Pancreas (tissue), 10 donors: ENCODE data around the gene REEP6. TPM values are rescaled to one million over a fixed set of nuclear protein-coding genes. Genes with fewer than 3 reads are reported as not detected.
A peak's percentile ranks its signal among the peaks of the same experiment; 100 is the strongest.

Source experiments
- ATAC-seq, 4 donors: fragments of 200-7000 bp; cut with Tn5 transposase; one replicate each; pipeline versions ENCODE4 v1.8.0 to v1.9.1; 2020; ENCODE audit warnings: mild to moderate bottlenecking in 4 of 4, moderate library complexity in 4 of 4
- DNase-seq, 6 donors: peaks; one replicate each; pipeline ENCODE4 v3.0.0-alpha.2; 2020
- FAIRE-seq: peaks from 2 replicates; lab custom pipeline; 2012; peaks lifted over from hg19 to GRCh38; lab: Jason Lieb, UNC
- H3K27ac ChIP-seq, 4 donors: fragments of 200-600 bp; sonication (generic); 1 replicate in 3 of 4; 2 replicates in 1 of 4; pipeline versions ENCODE4 v1.5.0 to v1.8.0; 2020
- H3K27me3 ChIP-seq, 4 donors: fragments of 200-600 bp; one replicate each; pipeline ENCODE4 v1.8.0; 2021
- H3K36me3 ChIP-seq, 3 donors: fragments of 200-600 bp; sonication (generic) in 1 of 3; one replicate each; pipeline versions ENCODE4 v1.5.0 to v1.8.0; 2020 to 2021
- H3K4me1 ChIP-seq, 3 donors: fragments of 200-600 bp; one replicate each; pipeline ENCODE4 v1.8.0; 2021
- H3K4me3 ChIP-seq, 4 donors: fragments of 200-600 bp; sonication (generic) in 2 of 4; one replicate each; pipeline versions ENCODE4 v1.5.0 to v1.8.0; 2020 to 2021
- H3K9me3 ChIP-seq, 4 donors: fragments of 200-600 bp; one replicate each; pipeline ENCODE4 v1.8.0; 2021
- CTCF ChIP-seq, 4 donors: fragments of 200-600 bp; sonication (generic) in 3 of 4; IDR thresholded peaks; one replicate each; pipeline versions ENCODE4 v1.5.0 to v1.8.0; 2021; ENCODE audit warnings: antibody characterized with exemption in 4 of 4
- WGBS, 2 donors: extraction: QIAGEN DNeasy Blood & Tissue Kit; methylation state at CpG; one replicate each; pipeline ENCODE4 v1.1.7; 2013; 5-methylcytosine and 5-hydroxymethylcytosine counted together
- intact Hi-C, 3 donors: fragments of 100-400 bp; cut with DNase I; formaldehyde crosslinking; loops; one replicate each; pipeline versions ENCODE4 v1.11.1 to v1.14.2; 2022
- polyA plus RNA-seq, 2 donors: library from polyadenylated mRNA; stranded (reverse); fragments of 200-250 nt; gene quantifications; one replicate each; pipeline ENCODE4 v1.2.3, GENCODE V29; 2013
- total RNA-seq, 6 donors: library from RNA; stranded (reverse); fragmentation: NEBNext Ultra II Directional in 4 of 6; extraction: Animal tissue kit (Norgen Biotek cat#: 25700) in 4 of 6; gene quantifications; one replicate each; pipeline versions ENCODE4 v1.2.1 to v1.2.4, GENCODE V29; 2021 to 2023
- donor health status: healthy with polysubstance abuse.
- donor health status: DM: no; HTN: no; CAD: no; lungs with moderate emphysema.
- donor health status: DM: no; HTN: no; CAD: no.
- donor health status: control.
- donor health status: control.
- donor health status: Bipolar disorder and iron deficiency.
- donor health status: DM: yes; HTN: yes; CAD: no.
- donor health status: DM: no; HTN: no; CAD: no.
- donor health status: DM: no; HTN: no; CAD: no.
- donor health status: DM: yes; HTN: yes; CAD: no.

REEP6 gene
- total and polyA plus RNA-seq, 8 donors, result 12.6 to 24.1 (median 16.9) TPM

- peak overlapping the region in 1 of 4 donors; percentile 30 for H3K4me3 ChIP-seq
- no peak overlapping the region for H3K27ac ChIP-seq
- no peak for ATAC-seq
- no peaks in the 10 kb centered on the region for H3K36me3 ChIP-seq
- H3K27me3 ChIP-seq, result peaks cover 0 to 25% (median 5%) of the 10 kb centered on the region in 4 donors
- H3K9me3 ChIP-seq, result no peaks in the 10 kb centered on the region
- WGBS, 2 donors, result 4 to 5% methylated on average over 67 to 92 of the region's 92 CpGs
- no peak for FAIRE-seq
- intact Hi-C loops, result no loop called here
- DNase-seq, result peak in 3 of 6 donors; percentile 30 to 81 (median 57)
- no peak for TF ChIP-seq CTCF (IDR thresholded peaks at IDR 0.05)
- peaks cover 16 to 35% (median 35%) of the 10 kb centered on the region in 3 donors for H3K4me1 ChIP-seq
These were observed 23.3 kb upstream of the REEP6 start for GRCh38 chr19:1467490-1468273.

- Histone ChIP-seq H3K9me3 (no peaks in the 10 kb centered on the region), H3K27me3 (peaks cover 0 to 30% (median 5%) of the 10 kb centered on the region in 4 donors), H3K4me3 (peak overlapping the region in 1 of 4 donors; percentile 30), H3K36me3 (no peaks in the 10 kb centered on the region), H3K27ac (no peak overlapping the region), H3K4me1 (peaks cover 16 to 35% (median 35%) of the 10 kb centered on the region in 3 donors)
- ATAC-seq, result no peak
- peak in 2 of 6 donors; percentile 57 to 77 for DNase-seq
- intact Hi-C loops, result no loop called here
- WGBS, 2 donors, result 7 to 8% methylated on average over 42 to 49 of the region's 49 CpGs
- TF ChIP-seq CTCF (IDR thresholded peaks at IDR 0.05), result no peak
- no peak for FAIRE-seq
These were observed 22.6 kb upstream of the REEP6 start for GRCh38 chr19:1468274-1468820.

- intact Hi-C loops, result no loop called here
- DNase-seq (peak in 3 of 6 donors; percentile 53 to 88 (median 78)), ATAC-seq (peak in 2 of 4 donors; percentile 4 to 18), FAIRE-seq (no peak)
- Histone ChIP-seq H3K27me3 (peaks cover 0 to 30% (median 5%) of the 10 kb centered on the region in 4 donors), H3K4me3 (peak overlapping the region in 2 of 4 donors; percentile 16 to 30), H3K36me3 (no peaks in the 10 kb centered on the region), H3K27ac (no peak overlapping the region), H3K4me1 (peaks cover 16 to 35% (median 35%) of the 10 kb centered on the region in 3 donors), H3K9me3 (no peaks in the 10 kb centered on the region)
- 0 to 2% methylated on average over 17 to 47 of the region's 47 CpGs for WGBS, 2 donors
- no peak for TF ChIP-seq CTCF (IDR thresholded peaks at IDR 0.05)
These were observed 22.1 kb upstream of the REEP6 start for GRCh38 chr19:1468821-1469254.

GRCh38 chr19:1469255-1470054 is 21.5 kb upstream of the REEP6 start:
- H3K4me1 ChIP-seq, result peaks cover 16 to 35% (median 35%) of the 10 kb centered on the region in 3 donors
- TF ChIP-seq CTCF (IDR thresholded peaks at IDR 0.05), result no peak

More at GRCh38 chr19:1469255-1470054, 21.5 kb upstream of the REEP6 start:
- Histone ChIP-seq H3K4me3 (peak overlapping the region in 2 of 4 donors; percentile 16 to 45), H3K27me3 (peaks cover 0 to 30% (median 5%) of the 10 kb centered on the region in 4 donors), H3K27ac (no peak overlapping the region), H3K9me3 (no peaks in the 10 kb centered on the region), H3K36me3 (no peaks in the 10 kb centered on the region)
- DNase-seq (peak in 3 of 6 donors; percentile 44 to 81 (median 67)), ATAC-seq (peak in 1 of 4 donors; percentile 6), FAIRE-seq (no peak)
- intact Hi-C loops, result no loop called here
- WGBS, 2 donors, result 1 to 3% methylated on average over 38 to 117 of the region's 117 CpGs
